Hepatocyte (in vitro differentiated cells): ENCODE data around the gene LAT. TPM values are rescaled to one million over a fixed set of nuclear protein-coding genes. Genes with fewer than 3 reads are reported as not detected.

Experiments
- DNase-seq: peaks from one replicate; pipeline ENCODE4 v3.0.0-alpha.2; 2016; ENCODE audit warnings: low spot score
- H2AFZ ChIP-seq: fragments of 200-600 bp; sonication (generic); 2 replicates; pipeline ENCODE4 v1.6.0; 2016; ENCODE audit warnings: antibody characterized with exemption, mild to moderate bottlenecking
- H3K27ac ChIP-seq: fragments of 200-600 bp; sonication (generic); 2 replicates; pipeline ENCODE4 v1.5.1; 2016; ENCODE audit warnings: mild to moderate bottlenecking
- H3K27me3 ChIP-seq: fragments of 200-600 bp; sonication (generic); 2 replicates; pipeline ENCODE4 v1.6.1; 2016
- H3K36me3 ChIP-seq: fragments of 200-600 bp; sonication (generic); replicated peaks from 2 replicates; pipeline ENCODE4 v1.5.1; 2016; ENCODE audit warnings: low read depth; ENCODE audit not compliant: insufficient read depth
- H3K4me1 ChIP-seq: fragments of 200-600 bp; sonication (generic); 2 replicates; pipeline ENCODE4 v1.5.1; 2016; ENCODE audit warnings: mild to moderate bottlenecking, moderate library complexity; ENCODE audit not compliant: insufficient read depth
- H3K4me2 ChIP-seq: fragments of 200-600 bp; sonication (generic); 2 replicates; pipeline ENCODE4 v1.6.0; 2016
- H3K4me3 ChIP-seq: fragments of 200-600 bp; sonication (generic); 2 replicates; pipeline ENCODE4 v1.5.1; 2016; ENCODE audit warnings: mild to moderate bottlenecking
- H3K79me2 ChIP-seq: fragments of 200-600 bp; sonication (generic); 2 replicates; pipeline ENCODE4 v1.6.0; 2017; ENCODE audit warnings: mild to moderate bottlenecking
- H3K9me2 ChIP-seq: fragments of 200-600 bp; sonication (generic); replicated peaks from 2 replicates; pipeline ENCODE4 v1.6.0; 2017; ENCODE audit warnings: mild to moderate bottlenecking; ENCODE audit not compliant: insufficient read depth
- H3K9me3 ChIP-seq: fragments of 200-600 bp; sonication (generic); 2 replicates; pipeline ENCODE4 v1.5.1; 2016; ENCODE audit warnings: low read depth, mild to moderate bottlenecking
- H4K20me1 ChIP-seq: fragments of 200-600 bp; sonication (generic); 2 replicates; pipeline ENCODE4 v1.6.0; 2016; ENCODE audit warnings: mild to moderate bottlenecking; ENCODE audit not compliant: insufficient read depth, poor library complexity, severe bottlenecking
- CTCF ChIP-seq: fragments of 200-600 bp; sonication (generic); IDR thresholded peaks from 2 replicates; pipeline ENCODE4 v1.5.1; 2016; ENCODE audit warnings: antibody characterized with exemption, mild to moderate bottlenecking; ENCODE audit not compliant: poor library complexity
- EZH2 ChIP-seq: fragments of 200-600 bp; sonication (generic); IDR thresholded peaks from 2 replicates; pipeline ENCODE4 v1.6.1; 2016; ENCODE audit warnings: antibody characterized with exemption, mild to moderate bottlenecking, borderline replicate concordance
- EZH2phosphoT487 ChIP-seq: fragments of 200-600 bp; sonication (generic); IDR thresholded peaks from one replicate; pipeline ENCODE4 v1.6.1; 2018; ENCODE audit warnings: antibody characterized with exemption, mild to moderate bottlenecking, low read depth, moderate library complexity; ENCODE audit not compliant: unreplicated experiment, severe bottlenecking
- WGBS: methylation state at CpG from one replicate; pipeline ENCODE4 v1.1.6; 2016; ENCODE audit warnings: low lambda C conversion rate; ENCODE audit errors: missing lambda C conversion rate; 5-methylcytosine and 5-hydroxymethylcytosine counted together
- polyA plus RNA-seq: library from polyadenylated mRNA; unstranded; fragments of >200 nt; fragmentation: Nextera tagmentation; extraction: Ambion mirVana; gene quantifications from 2 replicates; pipeline ENCODE4 v1.2.1, GENCODE V29; 2016
- total RNA-seq: library from RNA; depleted of rRNA; stranded (reverse); fragments of >200 nt; gene quantifications from 2 replicates; pipeline ENCODE4 v1.2.3, GENCODE V29; 2014

LAT gene
- total and polyA plus RNA-seq, 2 experiments from 2014 or later: 1.00 to 2.4 TPM

GRCh38 chr16:28958216-28958615 lies 26.6 kb upstream of the LAT start:
- 99% methylated on average over 9 of the region's 9 CpGs for WGBS
- DNase-seq: no peak
- no peaks in the 10 kb centered on the region for H3K4me1 ChIP-seq
- no peak overlapping the region for H3K4me2 ChIP-seq
- H3K27me3 ChIP-seq: no peaks in the 10 kb centered on the region
- no peak for TF ChIP-seq CTCF
- TF ChIP-seq EZH2phosphoT487: no peak
- TF ChIP-seq EZH2: no peak
- H3K79me2 ChIP-seq: peaks cover 7% of the 10 kb centered on the region
- no peak overlapping the region for H2AFZ ChIP-seq
- no peaks in the 10 kb centered on the region for H3K36me3 ChIP-seq
- H3K9me2 ChIP-seq: no peaks in the 10 kb centered on the region
- no peak overlapping the region for H3K27ac ChIP-seq
- H3K4me3 ChIP-seq: no peak overlapping the region
- H3K9me3 ChIP-seq: no peaks in the 10 kb centered on the region
- H4K20me1 ChIP-seq: no peaks in the 10 kb centered on the region

- Histone ChIP-seq H3K36me3 (no peaks in the 10 kb centered on the region), H3K4me3 (no peak overlapping the region), H3K4me1 (no peaks in the 10 kb centered on the region), H3K9me2 (no peaks in the 10 kb centered on the region), H3K9me3 (no peaks in the 10 kb centered on the region), H3K27ac (no peak overlapping the region), H3K4me2 (no peak overlapping the region), H2AFZ (no peak overlapping the region), H3K79me2 (peaks cover 4% of the 10 kb centered on the region), H4K20me1 (no peaks in the 10 kb centered on the region), H3K27me3 (no peaks in the 10 kb centered on the region)
- DNase-seq: no peak
- TF ChIP-seq EZH2 (no peak), CTCF (no peak)
- 93% methylated on average over 6 of the region's 6 CpGs for WGBS
Observed at GRCh38 chr16:28958836-28959235, 26.0 kb upstream of the LAT start.

GRCh38 chr16:28964072-28964471 lies 20.8 kb upstream of the LAT start:
- H2AFZ ChIP-seq: no peak overlapping the region
- no peaks in the 10 kb centered on the region for H3K9me2 ChIP-seq
- no peaks in the 10 kb centered on the region for H3K4me1 ChIP-seq
- no peaks in the 10 kb centered on the region for H3K27me3 ChIP-seq
- no peak for DNase-seq
- no peaks in the 10 kb centered on the region for H4K20me1 ChIP-seq
- H3K4me3 ChIP-seq: no peak overlapping the region
- no peak overlapping the region for H3K4me2 ChIP-seq
- no peaks in the 10 kb centered on the region for H3K36me3 ChIP-seq
- 93% methylated on average over 3 of the region's 3 CpGs for WGBS
- no peaks in the 10 kb centered on the region for H3K9me3 ChIP-seq
- no peak overlapping the region for H3K27ac ChIP-seq
- no peaks in the 10 kb centered on the region for H3K79me2 ChIP-seq
- TF ChIP-seq EZH2 (no peak), EZH2phosphoT487 (no peak), CTCF (no peak)

GRCh38 chr16:28964496-28964895 lies 20.4 kb upstream of the LAT start:
- Histone ChIP-seq H2AFZ (no peak overlapping the region), H3K27me3 (no peaks in the 10 kb centered on the region), H3K4me1 (no peaks in the 10 kb centered on the region), H3K27ac (no peak overlapping the region), H3K36me3 (no peaks in the 10 kb centered on the region), H4K20me1 (no peaks in the 10 kb centered on the region), H3K4me3 (no peak overlapping the region), H3K4me2 (no peak overlapping the region), H3K79me2 (no peaks in the 10 kb centered on the region), H3K9me3 (no peaks in the 10 kb centered on the region), H3K9me2 (no peaks in the 10 kb centered on the region)
- no peak for DNase-seq
- 97% methylated on average over 2 of the region's 2 CpGs for WGBS
- TF ChIP-seq EZH2phosphoT487 (no peak), EZH2 (no peak), CTCF (no peak)
